Esophagus squamous epithelium (tissue), 4 donors: ENCODE measurements around the gene NPEPPS.

ENCODE experiments used
- POLR2A ChIP-seq, 4 donors: fragments of 450-650 bp; IDR thresholded peaks; one replicate each; pipeline ENCODE4 v1.6.1; 2017; ENCODE audit warnings: antibody characterized with exemption in 4 of 4, mild to moderate bottlenecking in 4 of 4, moderate library complexity in 3 of 4
- TF ChIP-seq, protein P1 (sequence below), 6 experiments: fragments of 450-650 bp in 4 of 6; fragments of 200-600 bp in 2 of 6; sonication (generic) in 2 of 6; IDR thresholded peaks; one replicate each; pipeline ENCODE4 v1.5.1; 2016 to 2019; ENCODE audit warnings: antibody characterized with exemption in 6 of 6, mild to moderate bottlenecking in 4 of 6, moderate library complexity in 4 of 6

DNA sequence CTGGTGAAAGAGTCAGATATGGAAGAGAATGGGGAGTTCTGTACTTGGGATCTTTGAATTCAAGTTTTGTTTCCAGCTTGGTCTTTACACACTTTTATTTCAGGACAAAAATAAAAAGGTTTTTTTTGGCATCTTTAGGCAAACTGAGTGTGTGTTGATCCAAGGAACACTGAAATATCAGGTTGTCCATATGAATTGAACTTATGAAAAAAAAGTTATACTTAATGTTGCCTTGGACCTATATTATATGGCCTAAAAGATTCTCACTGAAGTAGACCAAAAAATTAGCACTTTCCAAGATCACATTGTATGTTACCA is 133.7 kb downstream of the NPEPPS start:
- TF ChIP-seq, protein P1, sequence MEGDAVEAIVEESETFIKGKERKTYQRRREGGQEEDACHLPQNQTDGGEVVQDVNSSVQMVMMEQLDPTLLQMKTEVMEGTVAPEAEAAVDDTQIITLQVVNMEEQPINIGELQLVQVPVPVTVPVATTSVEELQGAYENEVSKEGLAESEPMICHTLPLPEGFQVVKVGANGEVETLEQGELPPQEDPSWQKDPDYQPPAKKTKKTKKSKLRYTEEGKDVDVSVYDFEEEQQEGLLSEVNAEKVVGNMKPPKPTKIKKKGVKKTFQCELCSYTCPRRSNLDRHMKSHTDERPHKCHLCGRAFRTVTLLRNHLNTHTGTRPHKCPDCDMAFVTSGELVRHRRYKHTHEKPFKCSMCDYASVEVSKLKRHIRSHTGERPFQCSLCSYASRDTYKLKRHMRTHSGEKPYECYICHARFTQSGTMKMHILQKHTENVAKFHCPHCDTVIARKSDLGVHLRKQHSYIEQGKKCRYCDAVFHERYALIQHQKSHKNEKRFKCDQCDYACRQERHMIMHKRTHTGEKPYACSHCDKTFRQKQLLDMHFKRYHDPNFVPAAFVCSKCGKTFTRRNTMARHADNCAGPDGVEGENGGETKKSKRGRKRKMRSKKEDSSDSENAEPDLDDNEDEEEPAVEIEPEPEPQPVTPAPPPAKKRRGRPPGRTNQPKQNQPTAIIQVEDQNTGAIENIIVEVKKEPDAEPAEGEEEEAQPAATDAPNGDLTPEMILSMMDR (IDR thresholded peaks at IDR 0.05): no peak
- no peak for TF ChIP-seq POLR2A (IDR thresholded peaks at IDR 0.05)
